PC-9 (cell line): ENCODE measurements around the gene CRISPLD2.

Source experiments
- CTCF ChIP-seq: fragments of 200-600 bp; sonication (generic); conservative IDR thresholded peaks from 2 replicates; pipeline ENCODE4 v1.6.1; 2017; ENCODE audit warnings: mixed run types, antibody characterized with exemption, mild to moderate bottlenecking, moderate library complexity
- EZH2 ChIP-seq: fragments of 200-600 bp; sonication (generic); IDR thresholded peaks from 2 replicates; pipeline ENCODE4 v1.8.0; 2017; ENCODE audit warnings: antibody characterized with exemption, low read depth

- no peak for TF ChIP-seq EZH2
- no peak for TF ChIP-seq CTCF
Observed at GRCh38 chr16:84853534-84853933, 33.7 kb downstream of the CRISPLD2 start.
